Muscle of leg (tissue), 16 donors: ENCODE measurements around the gene EPGN. TPM values are rescaled to one million over a fixed set of nuclear protein-coding genes. Genes with fewer than 3 reads are reported as not detected.
A peak's percentile ranks its signal among the peaks of the same experiment; 100 is the strongest.

Source experiments
- DNase-seq: peaks from one replicate; pipeline ENCODE4 v3.0.0; 2013
- H3K27ac ChIP-seq: one replicate; pipeline ENCODE4 v1.5.1; 2013; ENCODE audit warnings: mild to moderate bottlenecking, low read length, control low read depth
- H3K27me3 ChIP-seq: one replicate; pipeline ENCODE4 v1.6.1; 2013; ENCODE audit warnings: low read length; ENCODE audit not compliant: control insufficient read depth, insufficient read depth
- H3K36me3 ChIP-seq: one replicate; pipeline ENCODE4 v1.6.1; 2013; ENCODE audit warnings: low read length; ENCODE audit not compliant: control insufficient read depth, insufficient read depth
- H3K4me1 ChIP-seq: one replicate; pipeline ENCODE4 v1.6.1; 2013; ENCODE audit warnings: low read length; ENCODE audit not compliant: control insufficient read depth, insufficient read depth
- H3K4me3 ChIP-seq: one replicate; pipeline ENCODE4 v1.5.1; 2013; ENCODE audit warnings: low read length, control low read depth
- H3K9me3 ChIP-seq: replicated peaks from 2 replicates; pipeline ENCODE4 v1.6.1; 2013; ENCODE audit warnings: low read depth, low read length; ENCODE audit not compliant: control insufficient read depth
- WGBS: methylation state at CpG from one replicate; pipeline ENCODE4 v1.1.5; 2013; ENCODE audit warnings: missing lambda C conversion rate; ENCODE audit not compliant: insufficient coverage; 5-methylcytosine and 5-hydroxymethylcytosine counted together
- long read RNA-seq, 11 donors: transcript quantifications; one replicate each; lab custom pipeline, GENCODE V29; 2026
- polyA plus RNA-seq, 8 donors: library from polyadenylated mRNA; unstranded; fragments of 120-200 nt; gene quantifications; one replicate each; pipeline versions ENCODE4 v1.2.1 to v1.2.3, GENCODE V29; 2013; ENCODE audit warnings: inconsistent platforms in 1 of 8, low replicate concordance in 1 of 8; ENCODE audit not compliant: insufficient read length in 8 of 8, insufficient read depth in 1 of 8
- total RNA-seq: library from RNA; stranded (reverse); fragments of 120-200 nt; gene quantifications from one replicate; pipeline ENCODE4 v1.2.4, GENCODE V29; 2013

EPGN gene, protein sequence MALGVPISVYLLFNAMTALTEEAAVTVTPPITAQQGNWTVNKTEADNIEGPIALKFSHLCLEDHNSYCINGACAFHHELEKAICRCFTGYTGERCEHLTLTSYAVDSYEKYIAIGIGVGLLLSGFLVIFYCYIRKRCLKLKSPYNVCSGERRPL
- total RNA-seq (0.49 TPM), polyA plus RNA-seq (1 to 10 TPM in 1 of 8 donors, under 1 TPM in 4, not detected in 3; 0.17 to 2.7 (median 0.25) TPM)
- long read RNA-seq, donor 1, result 0 reads
- long read RNA-seq, donor 2, result 0 reads
- long read RNA-seq, donor 3, result 0 reads
- long read RNA-seq, donor 4, result 0 reads
- long read RNA-seq, donor 5, result 0 reads
- long read RNA-seq, donor 6, result 0 reads
- long read RNA-seq, donor 7, result 0 reads
- long read RNA-seq, donor 8, result 0 reads
- long read RNA-seq, donor 9, result 0 reads
- long read RNA-seq, donor 10, result 0 reads
- long read RNA-seq, donor 11, result 0 reads

DNA sequence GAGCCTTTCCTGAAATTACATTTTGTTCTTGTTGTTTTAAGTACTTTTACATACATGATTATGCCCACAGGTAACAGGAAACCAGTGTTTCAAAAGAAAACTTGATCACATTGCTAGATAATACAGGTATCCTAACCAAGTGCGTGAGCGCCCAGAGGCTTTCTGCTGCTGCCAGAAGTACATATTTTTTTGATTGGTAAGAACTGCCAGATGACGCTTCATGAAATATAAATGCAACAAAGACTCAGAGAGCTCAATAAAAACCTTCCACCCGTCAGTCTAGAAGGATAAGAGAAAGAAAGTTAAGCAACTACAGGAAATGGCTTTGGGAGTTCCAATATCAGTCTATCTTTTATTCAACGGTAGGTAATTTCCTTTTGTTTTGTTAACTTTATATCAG is at the start of gene EPGN:
EPGN (plus strand) TSS at position 256 of the 400 bp plus-strand sequence; CDS start at position 320, 64 bp downstream.
- no CpG with 5 or more reads among the region's 5 CpGs for WGBS
- no peaks in the 10 kb centered on the region for H3K27me3 ChIP-seq
- H3K36me3 ChIP-seq, result no peaks in the 10 kb centered on the region
- H3K27ac ChIP-seq, result no peak within 1 kb of the TSS
- no peaks in the 10 kb centered on the region for H3K4me1 ChIP-seq
- no peaks in the 10 kb centered on the region for H3K9me3 ChIP-seq
- DNase-seq, result no peak
- H3K4me3 ChIP-seq, result no peak within 1 kb of the TSS

DNA sequence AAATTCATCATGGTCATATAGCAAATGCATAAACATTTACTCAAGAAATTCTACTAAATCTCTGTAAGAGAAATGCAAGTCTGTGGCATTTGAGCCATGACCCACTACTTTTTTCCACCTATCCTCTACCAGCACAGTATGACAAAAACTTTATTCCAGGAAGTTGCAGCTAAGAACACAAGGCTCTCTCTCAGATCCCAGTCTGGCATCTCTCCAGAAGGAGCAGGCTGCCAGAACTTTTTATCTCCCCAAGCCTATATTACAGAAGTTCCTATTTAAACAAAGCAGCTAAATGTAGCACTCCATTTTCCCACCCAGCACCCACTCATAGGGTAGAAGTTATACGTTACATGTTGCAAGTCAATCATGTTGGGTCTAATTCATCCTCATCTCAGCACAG is 49.3 kb upstream of the EPGN start:
- no CpG with 5 or more reads among the region's 1 CpG for WGBS
- Histone ChIP-seq H3K27ac (no peak overlapping the region), H3K9me3 (no peaks in the 10 kb centered on the region), H3K4me1 (no peaks in the 10 kb centered on the region), H3K27me3 (no peaks in the 10 kb centered on the region), H3K36me3 (no peaks in the 10 kb centered on the region), H3K4me3 (no peak overlapping the region)
- peak; percentile 77 for DNase-seq

DNA sequence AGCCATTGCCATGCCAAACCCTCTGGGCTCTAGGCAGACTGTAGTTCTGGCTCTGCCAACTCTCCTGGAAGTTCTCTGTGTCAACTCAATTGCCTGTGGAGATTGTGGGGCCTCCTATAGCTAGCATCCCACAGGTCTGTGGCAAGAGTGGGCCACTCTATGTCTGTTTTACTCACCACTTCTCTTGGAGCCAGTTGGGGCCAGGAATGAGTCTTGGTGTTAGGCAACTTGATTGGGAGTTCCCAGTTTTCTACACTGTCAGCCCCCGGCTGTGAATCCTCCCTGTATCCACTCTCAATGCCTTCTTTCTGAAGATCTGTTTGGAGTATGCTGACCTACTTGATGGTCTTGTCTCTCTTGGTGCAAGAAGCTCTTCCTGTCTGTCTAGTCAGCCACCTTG is 48.2 kb upstream of the EPGN start:
- Histone ChIP-seq H3K4me3 (no peak overlapping the region), H3K4me1 (no peaks in the 10 kb centered on the region), H3K27me3 (no peaks in the 10 kb centered on the region), H3K36me3 (no peaks in the 10 kb centered on the region), H3K27ac (no peak overlapping the region), H3K9me3 (no peaks in the 10 kb centered on the region)
- no CpG with 5 or more reads among the region's 1 CpG for WGBS
- DNase-seq, result no peak

DNA sequence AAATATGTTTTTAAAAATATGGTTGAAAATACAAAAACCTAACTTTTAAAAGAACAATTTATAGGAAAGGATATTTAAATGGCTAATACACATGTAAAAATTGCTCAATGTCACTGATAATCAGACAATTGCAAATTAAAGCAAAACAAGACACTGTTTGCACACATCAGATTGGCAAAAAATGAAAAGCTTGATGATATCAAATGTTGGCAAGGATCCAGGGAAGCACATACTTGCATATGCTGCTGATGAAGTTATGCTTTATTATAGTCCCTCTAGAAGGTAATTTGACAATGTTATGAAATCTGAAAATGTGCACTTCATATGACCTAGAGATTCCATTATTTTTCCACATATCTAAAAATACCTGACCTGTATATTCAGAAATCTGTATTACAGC is 45.7 kb upstream of the EPGN start:
- no peak overlapping the region for H3K4me3 ChIP-seq
- no peaks in the 10 kb centered on the region for H3K36me3 ChIP-seq
- no peak overlapping the region for H3K27ac ChIP-seq
- no peaks in the 10 kb centered on the region for H3K4me1 ChIP-seq
- H3K9me3 ChIP-seq, result no peaks in the 10 kb centered on the region
- no peaks in the 10 kb centered on the region for H3K27me3 ChIP-seq
- DNase-seq, result peak; percentile 22

DNA sequence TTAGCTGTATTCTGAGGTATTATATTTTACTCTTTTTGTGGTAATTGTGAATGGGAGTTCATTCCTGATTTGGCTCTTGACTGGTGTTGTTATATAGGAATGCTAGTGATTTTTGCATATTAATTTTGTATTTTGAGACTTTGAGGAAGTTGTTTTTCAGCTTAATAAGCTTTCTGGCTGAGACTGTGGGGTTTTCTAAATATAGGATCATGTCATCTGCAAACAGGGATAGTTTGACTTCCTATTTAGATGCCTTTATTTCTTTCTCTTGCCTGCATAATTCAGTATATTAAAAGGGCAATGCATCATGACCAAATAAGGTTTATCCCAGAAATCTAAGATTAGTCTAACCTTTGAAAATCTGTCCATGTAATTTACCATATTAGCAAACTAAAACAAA is 44.7 kb upstream of the EPGN start:
- Histone ChIP-seq H3K36me3 (no peaks in the 10 kb centered on the region), H3K4me1 (no peaks in the 10 kb centered on the region), H3K9me3 (no peaks in the 10 kb centered on the region), H3K27ac (no peak overlapping the region), H3K27me3 (no peaks in the 10 kb centered on the region), H3K4me3 (no peak overlapping the region)
- DNase-seq, result peak; percentile 5

DNA sequence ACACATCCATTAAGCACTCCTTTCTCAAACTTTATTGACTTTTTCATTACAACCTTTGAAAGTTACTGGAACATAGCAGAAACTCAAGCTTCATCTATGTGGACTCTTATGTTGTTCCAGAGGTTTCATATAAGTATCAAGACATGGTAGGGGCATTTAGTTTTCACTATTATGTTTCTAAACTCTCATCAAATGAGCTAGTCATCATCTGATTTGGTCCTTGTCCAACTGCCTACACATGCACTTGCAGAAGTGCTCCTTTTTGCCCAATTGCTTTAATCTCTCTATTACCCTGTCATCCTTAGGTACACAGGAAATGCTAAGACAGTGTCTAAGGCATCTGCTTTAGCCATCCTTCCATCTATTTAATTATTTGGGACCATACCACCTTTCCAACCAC is 42.2 kb upstream of the EPGN start:
- DNase-seq, result no peak
- Histone ChIP-seq H3K27ac (no peak overlapping the region), H3K4me1 (no peaks in the 10 kb centered on the region), H3K27me3 (no peaks in the 10 kb centered on the region), H3K36me3 (no peaks in the 10 kb centered on the region), H3K4me3 (no peak overlapping the region), H3K9me3 (no peaks in the 10 kb centered on the region)

DNA sequence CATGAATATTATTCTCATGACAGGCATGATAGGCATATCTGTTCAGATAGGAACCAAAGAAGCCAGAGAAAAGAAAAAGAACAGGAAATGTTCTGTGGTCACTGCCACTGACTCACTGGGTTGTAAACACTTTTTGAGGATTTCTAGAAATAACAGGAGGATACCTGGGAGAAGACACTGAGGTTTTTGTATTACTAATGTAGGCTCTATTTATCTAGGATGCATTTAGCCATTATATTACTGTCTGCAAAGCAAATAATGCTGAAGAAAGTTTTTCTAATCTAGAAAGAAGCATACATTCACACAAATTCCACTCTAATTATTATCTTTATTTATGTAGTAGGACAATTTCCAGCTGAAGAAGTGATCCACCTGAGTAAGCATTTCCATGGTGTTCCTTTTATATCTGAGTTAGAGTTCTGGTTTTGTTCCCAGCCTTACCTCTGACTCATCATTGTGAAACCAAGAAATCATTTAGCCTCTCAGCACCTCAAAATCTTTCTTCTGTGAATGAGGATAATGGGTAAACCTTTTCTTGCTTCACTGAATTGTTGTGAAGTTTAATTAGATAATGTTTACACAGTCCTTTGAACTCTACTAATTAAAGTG is 40.2 kb upstream of the EPGN start:
- H3K27ac ChIP-seq, result no peak overlapping the region
- no peaks in the 10 kb centered on the region for H3K36me3 ChIP-seq
- no peaks in the 10 kb centered on the region for H3K9me3 ChIP-seq
- H3K4me1 ChIP-seq, result no peaks in the 10 kb centered on the region
- DNase-seq, result no peak
- no peak overlapping the region for H3K4me3 ChIP-seq
- H3K27me3 ChIP-seq, result no peaks in the 10 kb centered on the region

DNA sequence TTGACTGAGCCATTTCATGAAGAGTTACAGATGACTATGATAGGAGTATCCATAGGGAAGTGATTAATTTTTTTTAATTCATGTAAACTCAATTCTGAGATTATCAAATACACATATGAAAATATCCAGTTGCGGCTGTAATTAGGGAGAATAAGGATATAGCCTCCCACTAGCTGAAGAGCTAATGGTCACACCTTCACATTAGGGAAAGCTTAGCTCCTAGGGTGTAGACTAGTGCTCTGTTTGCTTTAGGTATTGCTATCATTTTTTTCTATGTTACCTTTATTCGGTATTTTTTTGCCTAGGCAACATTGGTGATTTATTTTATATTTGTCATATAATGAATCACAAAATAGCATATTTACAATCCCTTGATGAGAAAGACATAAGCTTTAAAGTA is 39.6 kb upstream of the EPGN start:
- no peak for DNase-seq
- no peaks in the 10 kb centered on the region for H3K27me3 ChIP-seq
- no peak overlapping the region for H3K27ac ChIP-seq
- H3K4me3 ChIP-seq, result no peak overlapping the region
- no peaks in the 10 kb centered on the region for H3K4me1 ChIP-seq
- no CpG with 5 or more reads among the region's 2 CpGs for WGBS
- H3K36me3 ChIP-seq, result no peaks in the 10 kb centered on the region
- no peaks in the 10 kb centered on the region for H3K9me3 ChIP-seq

DNA sequence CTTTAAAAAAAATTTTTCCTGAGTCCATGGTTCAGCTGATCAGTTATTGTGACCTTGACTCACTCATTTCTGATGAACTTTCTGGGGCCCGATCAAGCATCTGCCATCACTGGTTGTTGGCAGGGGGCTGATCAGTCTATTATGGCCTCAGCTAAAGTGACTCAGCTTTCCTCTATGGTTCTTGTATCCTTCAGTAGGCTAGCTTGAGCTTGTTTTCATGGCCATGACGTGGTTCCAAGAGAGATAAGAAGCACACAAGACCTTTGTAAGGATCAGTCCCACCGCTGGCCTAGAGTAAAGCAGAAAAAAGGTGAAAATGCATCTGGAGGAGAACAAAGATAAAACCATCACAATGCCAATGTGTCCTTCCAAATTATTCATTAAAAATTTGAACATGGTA is 29.8 kb upstream of the EPGN start:
- Histone ChIP-seq H3K9me3 (no peaks in the 10 kb centered on the region), H3K4me3 (no peak overlapping the region), H3K4me1 (no peaks in the 10 kb centered on the region), H3K27ac (no peak overlapping the region), H3K36me3 (no peaks in the 10 kb centered on the region), H3K27me3 (no peaks in the 10 kb centered on the region)
- DNase-seq, result no peak
- 100% methylated on average over 1 of the region's 3 CpGs for WGBS

DNA sequence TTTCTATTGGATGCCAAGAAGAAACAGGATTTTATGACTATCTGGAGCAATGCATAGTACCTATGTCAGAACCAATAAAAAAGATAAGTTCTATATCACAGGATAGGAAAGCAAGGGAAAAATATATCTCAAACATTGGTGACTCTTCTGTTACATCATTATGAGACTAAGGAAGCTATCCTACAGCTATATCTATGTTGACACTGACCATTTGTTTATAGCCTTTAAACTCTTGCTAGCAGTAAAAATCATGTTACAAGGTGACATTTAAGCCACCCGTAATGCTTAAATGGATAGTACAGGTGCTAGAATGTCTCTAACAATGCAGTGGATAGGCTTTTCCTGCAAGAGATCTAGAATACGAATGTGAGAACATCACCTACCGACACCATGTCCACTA is 28.6 kb upstream of the EPGN start:
- no peaks in the 10 kb centered on the region for H3K9me3 ChIP-seq

DNA sequence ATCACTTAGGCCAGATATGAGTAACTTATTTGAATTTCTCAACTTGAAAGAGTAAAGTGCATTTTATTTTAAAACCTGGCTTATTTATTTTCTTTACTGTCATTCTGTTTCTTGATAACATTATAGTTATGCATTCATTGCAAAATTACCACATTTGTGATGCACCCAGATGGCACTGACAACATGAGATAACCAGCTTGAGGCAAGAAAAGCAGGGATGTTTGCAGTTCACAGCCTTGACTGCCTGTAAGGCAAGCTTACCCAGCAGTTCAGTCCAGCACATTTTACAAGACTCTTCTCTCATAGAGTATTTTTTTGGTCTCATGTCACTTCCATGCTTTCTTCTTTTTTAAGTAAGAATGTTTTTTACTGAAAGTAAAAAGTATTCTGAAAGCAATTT is 25.3 kb upstream of the EPGN start:
- DNase-seq, result no peak

More for the DNA sequence above, 28.6 kb upstream of the EPGN start:
- Histone ChIP-seq H3K4me1 (no peaks in the 10 kb centered on the region), H3K27me3 (no peaks in the 10 kb centered on the region), H3K36me3 (no peaks in the 10 kb centered on the region), H3K27ac (no peak overlapping the region), H3K4me3 (no peak overlapping the region)
- no peak for DNase-seq
- WGBS, result no CpG with 5 or more reads among the region's 3 CpGs

More for the DNA sequence above, 25.3 kb upstream of the EPGN start:
- Histone ChIP-seq H3K27ac (no peak overlapping the region), H3K36me3 (no peaks in the 10 kb centered on the region), H3K4me3 (no peak overlapping the region), H3K9me3 (no peaks in the 10 kb centered on the region), H3K4me1 (no peaks in the 10 kb centered on the region), H3K27me3 (no peaks in the 10 kb centered on the region)
